Bronchial epithelial cell (primary cell): ENCODE results near the gene ADCY2. TPM values are rescaled to one million over a fixed set of nuclear protein-coding genes. Genes with fewer than 3 reads are reported as not detected.

Source experiments
- DNase-seq: peaks from one replicate; pipeline ENCODE4 v3.0.0-alpha.2; 2010; ENCODE audit warnings: low read depth
- FAIRE-seq: peaks from 2 replicates; lab custom pipeline; 2011; peaks lifted over from hg19 to GRCh38; lab: Jason Lieb, UNC
- H3K27me3 ChIP-seq: 2 replicates; pipeline ENCODE4 v1.5.1; 2011; ENCODE audit warnings: low read length; ENCODE audit not compliant: control insufficient read depth, insufficient read depth
- H3K36me3 ChIP-seq: 2 replicates; pipeline ENCODE4 v1.5.1; 2011; ENCODE audit warnings: low read length; ENCODE audit not compliant: control insufficient read depth, insufficient read depth
- H3K4me3 ChIP-seq: 2 replicates; pipeline ENCODE4 v1.5.1; 2011; ENCODE audit warnings: mild to moderate bottlenecking, low read depth, low read length, control low read depth
- total RNA-seq: library from RNA; depleted of rRNA; stranded (reverse); fragments of >200 nt; gene quantifications from 2 replicates; pipeline ENCODE4 v1.2.1, GENCODE V29; 2014
- TF ChIP-seq, protein P1 (sequence below): IDR thresholded peaks from 2 replicates; pipeline ENCODE4 v1.5.1; 2011; ENCODE audit warnings: mild to moderate bottlenecking, moderate library complexity, low read length, control low read depth, inconsistent platforms; ENCODE audit not compliant: insufficient read depth, severe bottlenecking

ADCY2 gene
- total RNA-seq, 1 donor from 2014 or later: under 0.01 TPM

- Histone ChIP-seq H3K4me3 (no peak overlapping the region), H3K27me3 (no peaks in the 10 kb centered on the region), H3K36me3 (no peaks in the 10 kb centered on the region)
- FAIRE-seq: no peak
- TF ChIP-seq, protein P1, sequence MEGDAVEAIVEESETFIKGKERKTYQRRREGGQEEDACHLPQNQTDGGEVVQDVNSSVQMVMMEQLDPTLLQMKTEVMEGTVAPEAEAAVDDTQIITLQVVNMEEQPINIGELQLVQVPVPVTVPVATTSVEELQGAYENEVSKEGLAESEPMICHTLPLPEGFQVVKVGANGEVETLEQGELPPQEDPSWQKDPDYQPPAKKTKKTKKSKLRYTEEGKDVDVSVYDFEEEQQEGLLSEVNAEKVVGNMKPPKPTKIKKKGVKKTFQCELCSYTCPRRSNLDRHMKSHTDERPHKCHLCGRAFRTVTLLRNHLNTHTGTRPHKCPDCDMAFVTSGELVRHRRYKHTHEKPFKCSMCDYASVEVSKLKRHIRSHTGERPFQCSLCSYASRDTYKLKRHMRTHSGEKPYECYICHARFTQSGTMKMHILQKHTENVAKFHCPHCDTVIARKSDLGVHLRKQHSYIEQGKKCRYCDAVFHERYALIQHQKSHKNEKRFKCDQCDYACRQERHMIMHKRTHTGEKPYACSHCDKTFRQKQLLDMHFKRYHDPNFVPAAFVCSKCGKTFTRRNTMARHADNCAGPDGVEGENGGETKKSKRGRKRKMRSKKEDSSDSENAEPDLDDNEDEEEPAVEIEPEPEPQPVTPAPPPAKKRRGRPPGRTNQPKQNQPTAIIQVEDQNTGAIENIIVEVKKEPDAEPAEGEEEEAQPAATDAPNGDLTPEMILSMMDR: no peak
- DNase-seq: no peak
Measured at GRCh38 chr5:7467179-7467578, 71.2 kb downstream of the ADCY2 start.

GRCh38 chr5:7468742-7469141 lies 72.8 kb downstream of the ADCY2 start:
- TF ChIP-seq, protein P1: no peak
- FAIRE-seq: no peak
- DNase-seq: no peak
- H3K27me3 ChIP-seq: no peaks in the 10 kb centered on the region
- no peaks in the 10 kb centered on the region for H3K36me3 ChIP-seq
- H3K4me3 ChIP-seq: no peak overlapping the region

DNA sequence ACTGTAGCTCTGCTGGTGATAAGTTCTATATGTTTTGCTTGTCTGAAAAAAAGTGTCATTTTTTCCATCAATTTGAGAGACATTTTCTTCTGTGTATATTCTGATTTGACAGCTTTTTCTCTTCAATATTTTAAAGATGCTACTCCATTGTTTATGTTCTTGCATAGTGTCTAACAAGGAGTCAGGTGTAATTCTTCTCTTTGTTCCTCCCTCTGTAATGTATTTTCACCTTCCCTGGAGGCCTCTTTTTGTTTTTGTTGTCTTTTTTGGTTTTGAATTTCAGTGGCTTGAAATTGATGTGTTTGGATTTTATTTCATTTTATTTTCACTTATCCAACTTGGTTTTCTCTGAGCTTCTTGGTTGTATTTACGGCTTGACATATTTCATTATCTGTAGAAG lies 75.8 kb downstream of the ADCY2 start:
- TF ChIP-seq, protein P1: no peak
- Histone ChIP-seq H3K4me3 (no peak overlapping the region), H3K36me3 (no peaks in the 10 kb centered on the region), H3K27me3 (no peaks in the 10 kb centered on the region)
- FAIRE-seq (no peak), DNase-seq (no peak)

GRCh38 chr5:7473115-7473514 lies 77.2 kb downstream of the ADCY2 start:
- Histone ChIP-seq H3K27me3 (no peaks in the 10 kb centered on the region), H3K4me3 (no peak overlapping the region), H3K36me3 (no peaks in the 10 kb centered on the region)
- no peak for DNase-seq
- TF ChIP-seq, protein P1: no peak
- FAIRE-seq: no peak

- Histone ChIP-seq H3K36me3 (no peaks in the 10 kb centered on the region), H3K27me3 (no peaks in the 10 kb centered on the region), H3K4me3 (no peak overlapping the region)
- no peak for DNase-seq
- TF ChIP-seq, protein P1: no peak
- FAIRE-seq: no peak
Measured at GRCh38 chr5:7473668-7474215, 77.8 kb downstream of the ADCY2 start.

- FAIRE-seq: no peak
Measured at GRCh38 chr5:7474821-7475403, 79.0 kb downstream of the ADCY2 start.

More at GRCh38 chr5:7474821-7475403, 79.0 kb downstream of the ADCY2 start:
- no peak for DNase-seq
- TF ChIP-seq, protein P1: no peak
- Histone ChIP-seq H3K4me3 (no peak overlapping the region), H3K36me3 (no peaks in the 10 kb centered on the region), H3K27me3 (no peaks in the 10 kb centered on the region)
